Measurements from ENCODE around the gene SCFD2. TPM values are rescaled to one million over a fixed set of nuclear protein-coding genes. Genes with fewer than 3 reads are reported as not detected.

SCFD2 gene
- total RNA-seq, 1 donor from 2014 or later, result 13.2 TPM

- Histone ChIP-seq H3K4me1 (no peaks in the 10 kb centered on the region), H3K9me3 (no peaks in the 10 kb centered on the region), H3K27ac (no peak overlapping the region), H3K27me3 (ENCODE audit: low read depth) (no peaks in the 10 kb centered on the region), H3K4me3 (no peak overlapping the region), H3K36me3 (no peaks in the 10 kb centered on the region)
- no peak for TF ChIP-seq CTCF (IDR thresholded peaks at IDR 0.05)
- intact Hi-C loops (cut with DNase I), result no loop called here
- DNase-seq (no peak), ATAC-seq (peak in 1 of 2 donors; percentile 30)
These were observed 360.1 kb downstream of the SCFD2 start for GRCh38 chr4:53005808-53006207.

GRCh38 chr4:53005149-53005546 is 360.7 kb downstream of the SCFD2 start:
- no peak for TF ChIP-seq CTCF (IDR thresholded peaks at IDR 0.05)
- Histone ChIP-seq H3K4me3 (no peak overlapping the region), H3K36me3 (no peaks in the 10 kb centered on the region), H3K27ac (no peak overlapping the region), H3K4me1 (no peaks in the 10 kb centered on the region), H3K27me3 (ENCODE audit: low read depth) (no peaks in the 10 kb centered on the region), H3K9me3 (no peaks in the 10 kb centered on the region)
- DNase-seq (no peak), ATAC-seq (no peak)
- intact Hi-C loops (cut with DNase I), result no loop called here

- no peak overlapping the region for H3K27ac ChIP-seq
These were observed 361.2 kb downstream of the SCFD2 start for GRCh38 chr4:53004497-53005148.

GRCh38 chr4:53003959-53004358 is 361.9 kb downstream of the SCFD2 start:
- no peak overlapping the region for H3K4me3 ChIP-seq
- no peak for TF ChIP-seq CTCF (IDR thresholded peaks at IDR 0.05)
- no peaks in the 10 kb centered on the region for H3K9me3 ChIP-seq
- H3K4me1 ChIP-seq, result no peaks in the 10 kb centered on the region
- no peaks in the 10 kb centered on the region for H3K27me3 ChIP-seq (ENCODE audit: low read depth)
- DNase-seq, result no peak
- H3K36me3 ChIP-seq, result no peaks in the 10 kb centered on the region
- no peak for ATAC-seq
- no peak overlapping the region for H3K27ac ChIP-seq
- intact Hi-C loops (cut with DNase I), result no loop called here

More at GRCh38 chr4:53004497-53005148, 361.2 kb downstream of the SCFD2 start:
- H3K27me3 ChIP-seq (ENCODE audit: low read depth), result no peaks in the 10 kb centered on the region
- no peaks in the 10 kb centered on the region for H3K9me3 ChIP-seq
- no peak overlapping the region for H3K4me3 ChIP-seq
- intact Hi-C loops (cut with DNase I), result no loop called here
- no peaks in the 10 kb centered on the region for H3K4me1 ChIP-seq
- TF ChIP-seq CTCF (IDR thresholded peaks at IDR 0.05), result no peak
- no peaks in the 10 kb centered on the region for H3K36me3 ChIP-seq
- ATAC-seq (no peak), DNase-seq (no peak)

GRCh38 chr4:53000560-53000959 is 365.3 kb downstream of the SCFD2 start:
- no peak for TF ChIP-seq CTCF (IDR thresholded peaks at IDR 0.05)
- no peak for ATAC-seq
- intact Hi-C loops (cut with DNase I), result no loop called here

More at GRCh38 chr4:53000560-53000959, 365.3 kb downstream of the SCFD2 start:
- H3K4me3 ChIP-seq, result no peak overlapping the region
- no peak for DNase-seq
- H3K4me1 ChIP-seq, result peaks cover 8% of the 10 kb centered on the region
- no peaks in the 10 kb centered on the region for H3K27me3 ChIP-seq (ENCODE audit: low read depth)
- no peaks in the 10 kb centered on the region for H3K36me3 ChIP-seq
- H3K27ac ChIP-seq, result no peak overlapping the region
- H3K9me3 ChIP-seq, result no peaks in the 10 kb centered on the region

Measured in lower lobe of right lung (tissue), 2 donors.